SKM-1 treated with dmso at 0.1 percent for 144 hours (cell line): Measurements from ENCODE around the gene NPM1.
A peak's percentile ranks its signal among the peaks of the same experiment; 100 is the strongest.
"Not testable (repeated sequence)": the region's sequence is repeated elsewhere in the genome, so short reads cannot be mapped to it uniquely, and the experiment has no call there.

ENCODE experiments used
- DNase-seq: peaks from one replicate; lab custom pipeline; 2025; ENCODE audit not compliant: unreplicated experiment; lab: John Stamatoyannopoulos, UW

NPM1 gene

DNA sequence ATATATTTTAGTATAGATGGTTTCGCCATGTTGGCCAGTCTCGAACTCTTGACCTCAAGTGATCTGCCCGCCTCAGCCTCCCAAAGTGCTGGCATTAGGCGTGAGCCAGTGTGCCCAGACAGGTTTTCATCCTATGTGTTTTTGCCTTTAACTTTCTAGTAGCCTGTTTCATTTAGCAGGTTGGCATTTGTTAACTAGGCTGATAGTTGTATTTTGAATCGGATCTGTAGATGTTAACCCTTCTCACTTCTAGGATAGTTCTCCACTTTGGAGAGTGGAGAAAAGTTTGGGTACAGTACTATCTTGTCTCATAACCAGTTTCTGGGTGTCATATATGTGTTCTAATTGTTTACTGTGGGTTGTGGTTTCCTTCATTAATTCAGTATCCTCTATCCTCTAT lies 24.5 kb downstream of the NPM1 start:
- no peak for DNase-seq

- no peak for DNase-seq
Observed at GRCh38 chr5:171413153-171413910, 25.7 kb downstream of the NPM1 start.

DNA sequence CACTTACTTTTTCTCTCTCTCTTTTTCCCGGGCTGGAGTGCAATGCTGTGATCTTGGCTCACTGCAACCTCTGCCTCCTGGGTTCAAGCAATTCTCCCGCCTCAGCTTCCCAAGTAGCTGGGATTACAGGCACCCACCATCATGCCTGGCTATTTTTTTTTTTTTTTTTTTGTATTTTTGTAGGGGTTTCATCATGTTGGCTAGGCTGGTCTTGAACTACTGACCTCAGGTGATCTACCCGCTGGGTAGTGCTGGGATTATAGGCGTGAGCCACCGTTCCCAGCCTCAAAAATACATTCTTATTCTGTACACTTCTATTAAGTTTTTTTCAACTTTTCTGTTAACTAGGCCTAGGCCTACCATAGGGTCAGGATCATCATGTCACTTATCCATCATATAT lies 26.3 kb downstream of the NPM1 start:
- not testable (repeated sequence) for DNase-seq

GRCh38 chr5:171415115-171415730 lies 27.6 kb downstream of the NPM1 start:
- DNase-seq: no peak

GRCh38 chr5:171416160-171417049 lies 28.8 kb downstream of the NPM1 start:
- no peak for DNase-seq

DNA sequence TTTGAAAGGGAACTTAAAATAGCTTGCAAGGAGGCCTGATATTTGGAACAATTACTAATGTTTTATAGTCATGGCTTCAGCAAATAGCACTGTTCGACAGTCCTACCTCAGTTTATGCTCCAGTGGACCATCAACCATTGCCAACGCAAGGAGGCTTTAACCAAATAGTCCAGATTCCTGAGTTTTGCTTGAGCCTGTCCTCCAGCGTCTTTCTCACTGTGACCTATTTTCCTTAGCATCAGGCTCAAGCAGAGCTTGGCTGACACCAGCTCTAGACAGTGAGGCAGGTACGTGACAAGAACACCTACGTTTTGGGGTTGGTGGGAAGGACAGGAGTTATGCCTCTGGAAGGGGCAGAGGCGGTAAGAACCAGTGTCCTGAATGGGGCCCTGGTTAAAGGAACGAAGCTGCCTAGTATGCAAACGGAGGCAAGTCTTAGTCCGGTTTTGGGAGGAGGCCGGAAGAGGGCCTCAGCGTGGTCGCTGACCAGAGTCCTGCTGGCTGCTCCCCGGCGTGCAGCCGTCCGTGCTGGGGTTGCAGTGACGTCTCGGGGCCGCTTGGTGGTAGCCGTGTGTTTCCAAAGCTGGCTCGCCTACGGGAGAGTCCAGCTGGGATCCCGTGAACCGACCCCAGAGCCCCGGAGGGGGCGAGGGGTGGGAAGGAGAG lies 30.8 kb downstream of the NPM1 start:
- peak; percentile 42 for DNase-seq

DNA sequence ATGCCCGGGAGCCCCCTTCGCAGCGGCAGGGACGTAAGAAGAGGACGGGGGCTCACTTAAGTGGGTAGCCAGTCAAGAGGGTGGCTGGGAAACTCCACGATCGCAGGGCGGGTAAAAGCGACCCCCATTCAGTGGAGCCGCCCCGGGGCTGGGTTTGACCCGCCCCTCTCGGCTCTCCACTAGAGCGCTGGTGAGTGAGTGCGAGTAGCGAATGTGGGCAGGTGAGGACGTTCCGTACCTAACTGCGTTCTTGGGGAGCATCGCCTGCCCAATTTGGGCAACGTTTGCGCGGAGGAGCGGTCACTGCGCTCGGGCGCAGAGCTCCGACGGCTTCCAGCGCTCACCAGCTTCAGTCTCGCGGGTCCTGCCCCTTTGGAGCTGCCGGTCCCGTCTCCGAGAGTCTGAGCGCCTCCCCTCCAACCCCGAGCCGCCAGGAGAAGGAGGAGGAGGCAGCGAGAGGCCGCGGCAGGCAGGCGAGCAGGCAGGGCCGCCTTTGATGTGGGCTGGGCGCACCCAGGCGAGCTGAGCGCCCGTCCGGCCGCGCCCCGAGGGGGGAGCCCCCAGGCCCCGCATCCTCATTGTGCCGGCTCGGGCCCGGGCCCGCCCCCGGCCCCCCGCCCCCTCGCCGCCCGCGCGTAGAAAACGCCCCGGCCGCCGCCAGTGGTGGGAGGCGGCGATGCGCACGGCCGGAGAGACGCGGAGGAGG lies 31.5 kb downstream of the NPM1 start, which contains the start of gene FGF18:
Gene FGF18 (plus strand): TSS at position 666 of the 706 bp plus-strand sequence. CDS start 553 bp downstream, outside the sequence.
- DNase-seq: no peak

DNA sequence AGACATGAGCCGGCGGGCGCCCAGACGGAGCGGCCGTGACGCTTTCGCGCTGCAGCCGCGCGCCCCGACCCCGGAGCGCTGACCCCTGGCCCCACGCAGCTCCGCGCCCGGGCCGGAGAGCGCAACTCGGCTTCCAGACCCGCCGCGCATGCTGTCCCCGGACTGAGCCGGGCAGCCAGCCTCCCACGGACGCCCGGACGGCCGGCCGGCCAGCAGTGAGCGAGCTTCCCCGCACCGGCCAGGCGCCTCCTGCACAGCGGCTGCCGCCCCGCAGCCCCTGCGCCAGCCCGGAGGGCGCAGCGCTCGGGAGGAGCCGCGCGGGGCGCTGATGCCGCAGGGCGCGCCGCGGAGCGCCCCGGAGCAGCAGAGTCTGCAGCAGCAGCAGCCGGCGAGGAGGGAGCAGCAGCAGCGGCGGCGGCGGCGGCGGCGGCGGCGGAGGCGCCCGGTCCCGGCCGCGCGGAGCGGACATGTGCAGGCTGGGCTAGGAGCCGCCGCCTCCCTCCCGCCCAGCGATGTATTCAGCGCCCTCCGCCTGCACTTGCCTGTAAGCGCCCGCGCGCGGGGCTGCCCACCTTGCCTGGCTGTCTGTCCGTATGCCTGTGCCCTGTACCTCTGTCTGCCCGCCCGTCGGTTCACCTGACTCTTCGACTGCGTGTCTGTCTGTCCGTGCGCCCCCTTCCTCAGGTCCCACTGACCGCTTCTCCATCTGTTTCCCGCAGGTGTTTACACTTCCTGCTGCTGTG lies 32.2 kb downstream of the NPM1 start:
- DNase-seq: no peak

GRCh38 chr5:171420431-171421241 lies 33.0 kb downstream of the NPM1 start:
- no peak for DNase-seq

DNA sequence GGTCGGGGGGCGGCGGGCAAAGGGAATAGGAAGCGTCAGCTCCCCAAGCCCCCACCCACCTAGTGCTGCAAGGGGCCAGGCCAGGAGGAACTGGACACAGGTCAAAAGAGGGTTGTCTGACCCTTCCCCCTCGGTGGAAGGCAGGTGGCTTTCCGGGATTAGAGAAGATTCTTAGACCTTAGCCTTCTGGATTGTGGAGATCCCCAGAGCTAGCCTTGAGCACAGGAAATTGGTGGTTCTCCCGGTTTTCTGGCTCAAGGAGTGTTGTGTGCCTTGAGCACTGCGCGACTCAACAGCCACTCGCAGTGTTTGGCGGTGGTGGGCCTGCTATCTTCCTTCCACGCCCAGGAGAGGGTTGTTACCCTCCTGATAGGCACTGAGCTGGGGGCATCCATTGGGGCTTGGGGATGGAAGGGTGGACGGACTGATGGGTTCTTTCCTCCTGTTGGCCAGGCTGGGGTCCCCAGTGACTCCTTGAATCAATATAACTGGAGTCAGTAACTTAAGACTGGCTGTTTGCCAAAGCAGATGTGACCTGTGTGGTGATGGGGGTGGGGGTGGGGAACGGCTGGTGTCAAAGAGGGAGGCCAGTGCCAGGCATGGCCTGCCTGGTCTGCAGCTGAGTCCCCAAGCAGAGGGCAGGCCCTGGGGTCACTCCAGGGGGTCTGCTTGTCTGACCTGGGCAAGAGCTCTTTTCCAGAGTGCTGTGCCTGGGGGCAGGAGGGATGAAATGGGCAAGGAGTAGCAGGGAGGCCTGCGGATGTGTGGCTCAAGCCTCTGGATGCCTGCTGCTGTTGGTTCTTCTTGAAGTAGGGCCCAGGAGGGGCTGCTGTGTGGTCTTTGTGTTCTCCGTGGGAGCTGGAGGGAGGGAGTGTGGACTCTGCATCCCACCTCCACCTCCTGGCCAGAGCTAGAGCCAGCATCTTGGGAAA lies 33.9 kb downstream of the NPM1 start:
- DNase-seq: no peak

- DNase-seq: no peak
Observed at GRCh38 chr5:171422495-171422894, 34.8 kb downstream of the NPM1 start.

DNA sequence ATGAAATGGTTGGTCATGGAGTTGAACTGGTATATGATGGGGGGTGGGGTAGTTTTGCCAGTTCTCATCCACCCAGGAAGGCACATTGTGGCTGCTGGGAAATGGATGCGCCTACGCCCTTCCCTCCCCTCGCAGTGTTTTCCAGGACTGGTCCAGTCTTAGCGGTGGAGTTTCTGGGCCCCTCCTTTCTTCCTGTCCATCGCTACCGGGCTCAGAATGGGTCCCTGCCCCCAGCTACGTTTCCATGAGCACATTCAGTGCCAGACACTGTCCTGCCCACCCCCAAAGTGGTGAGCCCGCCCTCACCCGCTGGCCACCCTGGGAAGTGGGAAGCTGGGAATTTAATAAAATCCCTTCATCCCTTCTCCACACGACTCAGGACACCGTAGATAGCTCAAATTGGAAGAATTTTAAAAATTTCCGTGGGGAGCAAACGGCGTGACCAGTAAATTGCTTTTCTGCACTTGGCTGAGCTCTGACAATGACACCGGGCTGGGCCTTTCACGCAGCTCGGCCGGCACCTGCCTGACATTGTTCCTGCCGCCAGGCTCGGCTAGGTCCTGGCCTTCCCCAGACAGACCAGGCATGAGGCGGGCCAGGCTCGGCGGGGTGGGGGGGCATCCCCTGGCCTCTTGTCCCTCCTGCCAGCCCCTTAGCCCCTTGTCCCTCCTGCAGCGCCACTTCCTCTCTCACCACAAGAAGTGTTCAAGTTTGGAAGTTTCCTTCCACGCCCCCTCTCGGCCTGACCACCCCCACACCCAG lies 35.4 kb downstream of the NPM1 start:
- DNase-seq: no peak

DNA sequence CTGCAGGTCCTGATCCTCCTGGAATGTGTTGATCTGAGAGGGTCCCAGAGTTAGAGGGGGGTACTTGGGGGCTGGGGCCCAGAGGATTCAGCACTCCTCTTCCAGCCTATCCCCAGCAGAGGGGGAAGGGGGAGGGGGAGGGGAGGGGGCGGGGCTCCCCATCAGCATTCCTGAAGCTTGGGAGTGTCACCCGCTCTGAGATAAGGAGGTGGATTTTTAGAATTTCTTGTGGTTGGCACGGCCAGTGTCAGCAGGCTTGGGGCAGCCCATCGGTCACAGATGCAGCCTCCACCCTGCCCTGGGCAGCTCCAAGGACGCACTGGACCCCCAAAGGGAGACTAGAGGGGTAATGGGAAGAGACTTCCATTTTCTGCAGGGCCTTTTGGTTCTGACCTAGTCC lies 37.1 kb downstream of the NPM1 start:
- no peak for DNase-seq

- no peak for DNase-seq
Observed at GRCh38 chr5:171425596-171426244, 38.1 kb downstream of the NPM1 start.

DNA sequence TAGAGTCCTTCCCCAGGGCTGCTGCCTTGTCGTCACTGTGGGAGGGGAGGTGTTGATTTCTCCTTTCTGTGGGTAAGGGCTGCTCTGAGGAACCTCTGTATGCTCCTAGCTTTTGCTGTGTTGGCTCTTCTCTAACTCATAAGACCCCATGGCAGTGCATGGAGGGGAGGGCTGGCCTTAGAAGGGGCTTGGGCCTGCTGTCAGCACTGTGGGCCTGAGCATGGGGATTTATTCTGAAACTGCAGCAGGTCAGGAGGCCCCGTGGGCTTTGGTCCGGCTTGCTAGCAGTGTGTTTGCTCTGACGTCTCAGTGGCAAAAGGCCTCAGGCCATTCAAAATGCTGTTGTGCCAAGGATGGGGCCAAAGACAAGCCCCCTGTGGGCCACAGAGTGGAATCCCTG lies 38.6 kb downstream of the NPM1 start:
- DNase-seq: no peak

- DNase-seq: no peak
Observed at GRCh38 chr5:171426680-171427079, 39.0 kb downstream of the NPM1 start.
